Activated CD8-positive, alpha-beta T cell treated with anti-CD3 and anti-CD28 coated beads for 36 hours (primary cell): ENCODE results near the gene SH3TC2. TPM values are rescaled to one million over a fixed set of nuclear protein-coding genes. Genes with fewer than 3 reads are reported as not detected.

Experiments used
- ATAC-seq: fragments of 200-7000 bp; cut with Tn5 transposase; one replicate; pipeline ENCODE4 v1.10.0; 2021; ENCODE audit warnings: mild to moderate bottlenecking, moderate library complexity
- CTCF ChIA-PET: fragments of 350-600 bp; sonication (Branson Sonifier 250); formaldehyde crosslinking; loops from one replicate; lab custom pipeline; 2021; ENCODE audit warnings: antibody characterized with exemption; lab: Charles Lee
- POLR2A ChIA-PET: fragments of 350-600 bp; sonication (Branson Sonifier 250); formaldehyde crosslinking; loops from one replicate; lab custom pipeline; 2021; ENCODE audit warnings: antibody characterized with exemption; lab: Charles Lee
- DNase-seq: peaks from one replicate; pipeline ENCODE4 v3.0.0-alpha.2; 2020
- H3K27ac Mint-ChIP-seq: one replicate; pipeline ENCODE4 v1.8.0; 2021; ENCODE audit warnings: mild to moderate bottlenecking, mixed read lengths
- H3K27me3 Mint-ChIP-seq: one replicate; pipeline ENCODE4 v1.8.0; 2021; ENCODE audit warnings: mixed read lengths
- H3K36me3 Mint-ChIP-seq: one replicate; pipeline ENCODE4 v1.8.0; 2021; ENCODE audit warnings: low read depth, mixed read lengths
- H3K4me1 Mint-ChIP-seq: one replicate; pipeline ENCODE4 v1.8.0; 2021; ENCODE audit warnings: low read depth, mixed read lengths
- H3K4me3 Mint-ChIP-seq: one replicate; pipeline ENCODE4 v1.8.0; 2021; ENCODE audit warnings: mild to moderate bottlenecking, moderate library complexity, mixed read lengths
- H3K9me3 Mint-ChIP-seq: one replicate; pipeline ENCODE4 v1.8.0; 2021; ENCODE audit warnings: mixed read lengths
- intact Hi-C: fragments of 100-400 bp; cut with micrococcal nuclease; formaldehyde crosslinking; loops from one replicate; pipeline ENCODE4 v1.10.0; 2022
- total RNA-seq, 2 experiments: library from RNA; stranded (reverse); gene quantifications; one replicate each; pipeline ENCODE4 v1.2.3, GENCODE V29; 2021
- TF ChIP-seq, protein P1 (sequence below): fragments of 200-600 bp; IDR thresholded peaks from one replicate; pipeline ENCODE4 v1.8.0; 2022; ENCODE audit warnings: antibody characterized with exemption, mild to moderate bottlenecking

Gene SH3TC2
- total RNA-seq, 2 experiments from 2014 or later: not detected

DNA sequence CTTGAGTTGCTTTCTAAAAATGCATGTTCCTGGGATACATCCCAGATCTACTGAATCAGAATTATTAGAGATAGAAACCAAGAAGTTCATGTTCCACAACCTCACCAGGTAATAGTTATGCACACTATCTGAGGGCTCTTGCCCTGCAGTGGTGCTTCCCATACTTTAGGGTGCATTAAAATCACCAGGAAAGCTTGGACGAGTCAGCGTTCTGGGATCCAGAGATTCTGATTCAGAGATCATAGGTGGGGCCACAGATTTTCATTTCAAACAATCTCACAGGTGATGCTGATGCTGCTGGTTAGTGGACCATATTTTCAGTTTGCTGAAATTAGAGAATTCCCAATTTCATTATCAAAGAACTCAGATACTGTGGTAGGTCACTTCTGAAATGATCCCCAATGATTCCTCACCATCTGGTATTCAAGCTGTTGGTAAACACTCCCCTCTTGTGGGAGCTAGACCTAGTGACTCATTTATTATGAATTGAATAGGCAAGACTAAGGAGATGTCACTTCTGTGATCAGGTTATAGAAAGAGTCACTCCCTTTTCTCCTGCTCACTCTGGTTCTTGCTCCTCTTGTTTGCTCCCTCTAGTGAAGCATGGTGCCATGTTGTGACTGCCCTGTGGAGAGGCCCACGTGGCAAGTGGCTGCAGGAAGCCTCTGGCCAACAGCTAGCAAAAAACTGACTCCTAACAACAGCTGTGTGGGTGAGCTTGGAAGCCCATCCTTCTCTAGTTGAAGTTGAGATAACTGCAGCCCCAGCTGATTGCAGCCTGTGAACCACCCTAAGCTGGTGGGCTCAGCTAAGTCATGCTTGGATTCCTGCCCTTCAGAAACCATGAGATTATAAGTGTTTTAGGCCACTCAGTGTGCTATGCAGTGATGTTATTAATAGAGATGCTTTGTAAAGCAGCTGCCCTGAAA is 59.8 kb downstream of the SH3TC2 start:
- no peak for DNase-seq
- Mint-ChIP-seq H3K4me1 (no peaks in the 10 kb centered on the region), H3K27me3 (peaks cover 14% of the 10 kb centered on the region), H3K4me3 (no peak overlapping the region), H3K36me3 (no peaks in the 10 kb centered on the region), H3K27ac (no peak overlapping the region), H3K9me3 (no peaks in the 10 kb centered on the region)
- intact Hi-C loops: no loop called here
- ATAC-seq: no peak
- TF ChIP-seq, protein P1, sequence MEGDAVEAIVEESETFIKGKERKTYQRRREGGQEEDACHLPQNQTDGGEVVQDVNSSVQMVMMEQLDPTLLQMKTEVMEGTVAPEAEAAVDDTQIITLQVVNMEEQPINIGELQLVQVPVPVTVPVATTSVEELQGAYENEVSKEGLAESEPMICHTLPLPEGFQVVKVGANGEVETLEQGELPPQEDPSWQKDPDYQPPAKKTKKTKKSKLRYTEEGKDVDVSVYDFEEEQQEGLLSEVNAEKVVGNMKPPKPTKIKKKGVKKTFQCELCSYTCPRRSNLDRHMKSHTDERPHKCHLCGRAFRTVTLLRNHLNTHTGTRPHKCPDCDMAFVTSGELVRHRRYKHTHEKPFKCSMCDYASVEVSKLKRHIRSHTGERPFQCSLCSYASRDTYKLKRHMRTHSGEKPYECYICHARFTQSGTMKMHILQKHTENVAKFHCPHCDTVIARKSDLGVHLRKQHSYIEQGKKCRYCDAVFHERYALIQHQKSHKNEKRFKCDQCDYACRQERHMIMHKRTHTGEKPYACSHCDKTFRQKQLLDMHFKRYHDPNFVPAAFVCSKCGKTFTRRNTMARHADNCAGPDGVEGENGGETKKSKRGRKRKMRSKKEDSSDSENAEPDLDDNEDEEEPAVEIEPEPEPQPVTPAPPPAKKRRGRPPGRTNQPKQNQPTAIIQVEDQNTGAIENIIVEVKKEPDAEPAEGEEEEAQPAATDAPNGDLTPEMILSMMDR: no peak
- CTCF ChIA-PET: interaction anchor here (1.5 to 18.7 kb wide), 3 partner anchors 44 to 267 kb away, joined by 3 to 296 read pairs (median 5); no protein-coding TSS in a partner anchor
- POLR2A ChIA-PET: no interaction called here

DNA sequence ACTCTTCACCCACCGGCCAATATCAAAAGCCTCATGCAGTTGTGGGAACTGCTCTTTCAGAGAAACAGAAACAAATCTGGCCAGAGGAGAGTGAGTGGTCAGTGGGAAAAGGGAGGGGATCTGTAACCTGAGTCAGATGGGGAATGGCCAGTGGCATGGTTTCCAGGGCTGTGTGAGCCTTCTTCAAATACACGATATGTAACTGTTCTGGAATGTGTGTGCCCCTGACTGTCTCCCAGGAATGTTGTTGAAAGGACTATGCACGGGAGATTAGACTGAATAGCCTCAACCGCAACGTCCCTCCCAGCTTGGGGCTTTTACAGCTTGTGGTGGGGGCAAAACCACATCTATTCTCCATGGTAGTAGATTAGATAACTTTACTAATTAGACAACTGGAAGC is 60.8 kb downstream of the SH3TC2 start:
- Mint-ChIP-seq H3K27ac (no peak overlapping the region), H3K36me3 (no peaks in the 10 kb centered on the region), H3K9me3 (no peaks in the 10 kb centered on the region), H3K4me1 (no peaks in the 10 kb centered on the region), H3K27me3 (peaks cover 19% of the 10 kb centered on the region), H3K4me3 (no peak overlapping the region)
- CTCF ChIA-PET: interaction anchor here (1.1 to 18.7 kb wide), 4 partner anchors 33 to 266 kb away, joined by 3 to 296 read pairs (median 4); no protein-coding TSS in a partner anchor
- POLR2A ChIA-PET: interaction anchor here (1.1 kb wide), 1 partner anchor 33 kb away, joined by 3 read pairs; no protein-coding TSS in a partner anchor
- ATAC-seq (no peak), DNase-seq (no peak)
- TF ChIP-seq, protein P1: no peak
- intact Hi-C loops: no loop called here

DNA sequence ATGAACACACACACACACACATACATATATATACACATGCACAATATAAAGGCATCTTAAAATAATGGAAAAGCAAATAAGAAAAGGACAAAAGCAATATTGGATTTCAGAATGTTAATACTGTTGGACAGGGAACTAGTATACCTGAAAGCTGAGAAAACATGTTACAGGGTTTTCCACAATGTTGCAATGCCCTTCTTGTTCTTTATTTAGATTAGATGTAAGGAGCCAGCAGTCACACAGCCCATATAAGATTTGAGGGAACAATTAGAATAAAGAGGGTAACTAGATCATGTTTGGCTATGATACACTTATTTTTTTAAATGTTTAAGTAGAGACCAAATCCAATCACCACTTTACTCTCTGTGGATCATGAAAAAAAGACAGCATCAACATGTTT is 61.7 kb downstream of the SH3TC2 start:
- ChIA-PET CTCF (interaction anchor here (1.1 to 18.7 kb wide), 4 partner anchors 34 to 265 kb away, joined by 3 to 296 read pairs (median 4); no protein-coding TSS in a partner anchor), POLR2A (interaction anchor here (1.1 kb wide), 1 partner anchor 34 kb away, joined by 3 read pairs; no protein-coding TSS in a partner anchor)
- no peaks in the 10 kb centered on the region for H3K36me3 Mint-ChIP-seq
- ATAC-seq (no peak), DNase-seq (no peak)
- no peaks in the 10 kb centered on the region for H3K4me1 Mint-ChIP-seq
- no peak overlapping the region for H3K27ac Mint-ChIP-seq
- TF ChIP-seq, protein P1: no peak
- H3K4me3 Mint-ChIP-seq: no peak overlapping the region
- peaks cover 22% of the 10 kb centered on the region for H3K27me3 Mint-ChIP-seq
- intact Hi-C loops: no loop called here
- H3K9me3 Mint-ChIP-seq: no peaks in the 10 kb centered on the region

DNA sequence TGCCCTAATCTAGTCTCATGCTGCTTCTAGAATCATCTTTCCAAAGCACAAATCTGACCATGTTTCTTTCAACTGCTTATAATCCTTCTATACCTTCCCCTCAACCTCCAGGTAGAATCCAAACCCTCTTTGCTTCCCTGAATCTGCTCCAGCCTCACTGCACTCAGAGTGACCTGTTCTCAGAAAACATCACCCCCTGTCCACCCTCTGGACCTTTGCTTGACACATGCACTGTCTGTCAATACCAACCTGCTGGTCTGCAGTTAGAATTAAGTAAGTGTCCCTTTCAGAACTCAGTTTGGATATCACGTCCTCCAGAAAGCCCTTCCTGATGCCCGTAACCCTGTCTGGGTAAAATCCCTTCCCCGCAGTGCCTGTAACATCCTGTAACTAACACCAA is 63.1 kb downstream of the SH3TC2 start:
- CTCF ChIA-PET: interaction anchor here (0.9 to 18.7 kb wide), 5 partner anchors 22 to 264 kb away, joined by 3 to 296 read pairs (median 7); no protein-coding TSS in a partner anchor
- Mint-ChIP-seq H3K27me3 (peaks cover 22% of the 10 kb centered on the region), H3K4me3 (no peak overlapping the region), H3K36me3 (no peaks in the 10 kb centered on the region), H3K4me1 (no peaks in the 10 kb centered on the region), H3K27ac (no peak overlapping the region), H3K9me3 (no peaks in the 10 kb centered on the region)
- TF ChIP-seq, protein P1: no peak
- DNase-seq (no peak), ATAC-seq (no peak)
- POLR2A ChIA-PET: no interaction called here
- intact Hi-C loops: loop anchor here (2.0 kb wide), 1 partner anchor 267 kb away; no protein-coding TSS in a partner anchor
